OCI-M2 (cell line): ENCODE measurements around the gene IL17RC.
"Not testable (repeated sequence)": the region's sequence is repeated elsewhere in the genome, so short reads cannot be mapped to it uniquely, and the experiment has no call there.

Experiments used
- DNase-seq: peaks from one replicate; lab custom pipeline; 2025; ENCODE audit not compliant: unreplicated experiment; lab: John Stamatoyannopoulos, UW

IL17RC gene

GRCh38 chr3:9891072-9891622, 25.8 kb upstream of the IL17RC start:
- DNase-seq = no peak

GRCh38 chr3:9893739-9894138, 23.2 kb upstream of the IL17RC start:
- DNase-seq = no peak

- DNase-seq = not testable (repeated sequence)
Measured at GRCh38 chr3:9895715-9896114, 21.2 kb upstream of the IL17RC start.

GRCh38 chr3:9896755-9897407, 20.0 kb upstream of the IL17RC start:
- not testable (repeated sequence) for DNase-seq

- no peak for DNase-seq
Measured at GRCh38 chr3:9897408-9898372, 19.2 kb upstream of the IL17RC start.

GRCh38 chr3:9898467-9899241, 18.2 kb upstream of the IL17RC start:
- no peak for DNase-seq

GRCh38 chr3:9899289-9899791, 17.6 kb upstream of the IL17RC start:
- no peak for DNase-seq

- not testable (repeated sequence) for DNase-seq
Measured at GRCh38 chr3:9900965-9901415, 15.9 kb upstream of the IL17RC start.

- DNase-seq = no peak
Measured at GRCh38 chr3:9901967-9902366, 14.9 kb upstream of the IL17RC start.

- DNase-seq = no peak
Measured at GRCh38 chr3:9902372-9903237, 14.3 kb upstream of the IL17RC start, which contains the start of gene IL17RE. Gene IL17RE (plus strand): TSS chr3:9902848. CDS start chr3:9902933, 85 bp downstream.

- DNase-seq = no peak
Measured at GRCh38 chr3:9903238-9903624, 13.7 kb upstream of the IL17RC start.

- no peak for DNase-seq
Measured at GRCh38 chr3:9903904-9904303, 13.0 kb upstream of the IL17RC start.

GRCh38 chr3:9906480-9906879, 10.4 kb upstream of the IL17RC start:
- DNase-seq = no peak

- no peak for DNase-seq
Measured at GRCh38 chr3:9908286-9908685, 8.6 kb upstream of the IL17RC start.

GRCh38 chr3:9909221-9910013, 7.5 kb upstream of the IL17RC start:
- DNase-seq = no peak

GRCh38 chr3:9911863-9912262, 5.0 kb upstream of the IL17RC start:
- DNase-seq = no peak

- no peak for DNase-seq
Measured at GRCh38 chr3:9912294-9912935, 4.5 kb upstream of the IL17RC start.

GRCh38 chr3:9913601-9914000, 3.3 kb upstream of the IL17RC start:
- no peak for DNase-seq

- DNase-seq = no peak
Measured at GRCh38 chr3:9914011-9914410, 2.9 kb upstream of the IL17RC start.
